GM23338 (cell line): ENCODE data around the gene ITPRID1. TPM values are rescaled to one million over a fixed set of nuclear protein-coding genes. Genes with fewer than 3 reads are reported as not detected.

Source experiments
- ATAC-seq: fragments of 200-7000 bp; cut with Tn5 transposase; 3 replicates; pipeline ENCODE4 v1.9.1; 2020
- DNase-seq: peaks from one replicate; pipeline ENCODE4 v3.0.0-alpha.2; 2015; ENCODE audit warnings: low spot score
- H2AFZ ChIP-seq: fragments of 200-600 bp; sonication (generic); 2 replicates; pipeline ENCODE4 v1.8.0; 2016; ENCODE audit warnings: antibody characterized with exemption, mild to moderate bottlenecking, moderate library complexity
- H3F3A ChIP-seq: fragments of 200-600 bp; sonication (generic); replicated peaks from 2 replicates; pipeline ENCODE4 v1.8.0; 2017; ENCODE audit warnings: antibody characterized with exemption, mixed run types, low read depth
- H3K27ac ChIP-seq: fragments of 200-600 bp; sonication (generic); 2 replicates; pipeline ENCODE4 v1.6.1; 2016; ENCODE audit warnings: low read depth
- H3K27me3 ChIP-seq: fragments of 200-600 bp; sonication (generic); 2 replicates; pipeline ENCODE4 v1.8.0; 2016; ENCODE audit warnings: mild to moderate bottlenecking, mixed run types, moderate library complexity; ENCODE audit not compliant: insufficient read depth
- H3K36me3 ChIP-seq: fragments of 200-600 bp; sonication (generic); 2 replicates; pipeline ENCODE4 v1.8.0; 2016; ENCODE audit warnings: mild to moderate bottlenecking; ENCODE audit not compliant: insufficient read depth
- H3K4me1 ChIP-seq: fragments of 200-600 bp; sonication (generic); 2 replicates; pipeline ENCODE4 v1.8.0; 2016; ENCODE audit warnings: mild to moderate bottlenecking, moderate library complexity; ENCODE audit not compliant: insufficient read depth
- H3K4me2 ChIP-seq: fragments of 200-600 bp; sonication (generic); 2 replicates; pipeline ENCODE4 v1.7.1; 2017; ENCODE audit warnings: mixed run types
- H3K4me3 ChIP-seq: fragments of 200-600 bp; sonication (generic); 2 replicates; pipeline ENCODE4 v1.6.1; 2016; ENCODE audit warnings: mixed run types
- H3K79me2 ChIP-seq: fragments of 200-600 bp; sonication (generic); replicated peaks from 2 replicates; pipeline ENCODE4 v1.8.0; 2017; ENCODE audit warnings: mild to moderate bottlenecking; ENCODE audit not compliant: insufficient read depth
- H3K9me2 ChIP-seq: fragments of 200-600 bp; sonication (generic); 2 replicates; pipeline ENCODE4 v1.8.0; 2017; ENCODE audit not compliant: insufficient read depth
- H4K20me1 ChIP-seq: fragments of 200-600 bp; sonication (generic); replicated peaks from 2 replicates; pipeline ENCODE4 v1.8.0; 2017; ENCODE audit warnings: mild to moderate bottlenecking; ENCODE audit not compliant: insufficient read depth
- H3K27ac Mint-ChIP-seq: 2 replicates; pipeline ENCODE4 v1.8.0; 2020; ENCODE audit warnings: inconsistent platforms, mild to moderate bottlenecking, moderate library complexity, mixed read lengths
- H3K27me3 Mint-ChIP-seq: 3 replicates; pipeline ENCODE4 v1.8.0; 2022; ENCODE audit warnings: low read depth, mild to moderate bottlenecking, moderate library complexity, mixed read lengths, inconsistent platforms; ENCODE audit not compliant: insufficient read depth, poor library complexity
- H3K36me3 Mint-ChIP-seq: 3 replicates; pipeline ENCODE4 v1.8.0; 2021; ENCODE audit warnings: low read depth, mild to moderate bottlenecking, inconsistent platforms, moderate library complexity, mixed read lengths
- H3K4me1 Mint-ChIP-seq: 3 replicates; pipeline ENCODE4 v1.8.0; 2020; ENCODE audit warnings: mild to moderate bottlenecking, inconsistent platforms, mixed read lengths
- H3K4me3 Mint-ChIP-seq: 3 replicates; pipeline ENCODE4 v1.8.0; 2021; ENCODE audit warnings: moderate library complexity, mild to moderate bottlenecking, inconsistent platforms, mixed read lengths
- H3K9me3 Mint-ChIP-seq: 3 replicates; pipeline ENCODE4 v1.8.0; 2020; ENCODE audit warnings: moderate library complexity, mild to moderate bottlenecking, inconsistent platforms, mixed read lengths
- CREB1 ChIP-seq: fragments of 250-450 bp; sonication (Bioruptor Pico); IDR thresholded peaks from 2 replicates; pipeline ENCODE4 v1.5.0; 2020; ENCODE audit warnings: low read depth, mild to moderate bottlenecking, moderate library complexity
- CTCF ChIP-seq, 2 experiments: fragments of 200-600 bp in 1 of 2; sonication (generic) in 1 of 2; conservative IDR thresholded peaks; 2 replicates each; pipeline versions ENCODE4 v1.5.1 to v1.6.1; 2016 to 2017; ENCODE audit warnings: antibody characterized with exemption in 2 of 2, low read depth in 2 of 2, mild to moderate bottlenecking in 2 of 2, moderate library complexity in 1 of 2
- ETS1 ChIP-seq: IDR thresholded peaks from 2 replicates; pipeline ENCODE4 v1.6.1; 2016; ENCODE audit warnings: antibody characterized with exemption
- EZH2 ChIP-seq: fragments of 200-600 bp; sonication (generic); IDR thresholded peaks from one replicate; pipeline ENCODE4 v1.8.0; 2017; ENCODE audit warnings: antibody characterized with exemption, mild to moderate bottlenecking, low read depth; ENCODE audit not compliant: unreplicated experiment
- EZH2phosphoT487 ChIP-seq: fragments of 200-600 bp; sonication (generic); IDR thresholded peaks from one replicate; pipeline ENCODE4 v1.8.1; 2018; ENCODE audit warnings: antibody characterized with exemption; ENCODE audit not compliant: unreplicated experiment
- JUNB ChIP-seq: IDR thresholded peaks from one replicate; pipeline ENCODE4 v1.6.1; 2016; ENCODE audit warnings: antibody characterized with exemption; ENCODE audit not compliant: unreplicated experiment
- NANOG ChIP-seq: IDR thresholded peaks from 2 replicates; pipeline ENCODE4 v1.6.1; 2016; ENCODE audit warnings: antibody characterized with exemption, borderline replicate concordance
- POLR2AphosphoS5 ChIP-seq: IDR thresholded peaks from 2 replicates; pipeline ENCODE4 v1.6.1; 2016; ENCODE audit warnings: antibody characterized with exemption, low read depth
- REST ChIP-seq: IDR thresholded peaks from one replicate; pipeline ENCODE4 v1.6.1; 2018; ENCODE audit warnings: antibody characterized with exemption; ENCODE audit not compliant: unreplicated experiment
- STAT1 ChIP-seq: IDR thresholded peaks from one replicate; pipeline ENCODE4 v1.6.1; 2016; ENCODE audit warnings: antibody characterized with exemption; ENCODE audit not compliant: unreplicated experiment
- ZNF114 ChIP-seq: fragments of 250-450 bp; sonication (Bioruptor Pico); IDR thresholded peaks from 2 replicates; pipeline ENCODE4 v1.5.0; 2020; ENCODE audit warnings: mild to moderate bottlenecking, moderate library complexity
- ZNF331 ChIP-seq: fragments of 250-450 bp; sonication (Bioruptor Pico); IDR thresholded peaks from 2 replicates; pipeline ENCODE4 v1.5.0; 2020; ENCODE audit warnings: low read depth, mild to moderate bottlenecking, moderate library complexity
- ZNF462 ChIP-seq: fragments of 250-450 bp; sonication (Bioruptor Pico); IDR thresholded peaks from 2 replicates; pipeline ENCODE4 v1.5.0; 2020; ENCODE audit warnings: mild to moderate bottlenecking, moderate library complexity
- polyA plus RNA-seq: library from polyadenylated mRNA; unstranded; fragments of >200 nt; fragmentation: Nextera tagmentation; extraction: Ambion mirVana; gene quantifications from 2 replicates; pipeline ENCODE4 v1.2.1, GENCODE V29; 2016
- total RNA-seq: library from RNA; depleted of rRNA; stranded (reverse); fragments of >200 nt; shearing (Covaris generic); gene quantifications from 2 replicates; pipeline ENCODE4 v1.2.3, GENCODE V29; 2014

Gene ITPRID1
- total and polyA plus RNA-seq, 2 experiments from 2014 or later = 0.05 to 0.45 TPM

GRCh38 chr7:31494421-31494820 lies 19.5 kb upstream of the ITPRID1 start:
- no peaks in the 10 kb centered on the region for H3F3A ChIP-seq
- H3K27me3 Mint-ChIP-seq = peaks cover 11% of the 10 kb centered on the region
- no peaks in the 10 kb centered on the region for H3K27me3 ChIP-seq
- peaks cover 23% of the 10 kb centered on the region for H3K9me2 ChIP-seq
- TF ChIP-seq ETS1 (no peak), EZH2 (no peak), CTCF (conservative IDR thresholded peaks at IDR 0.05; ENCODE audit: low read depth in 2 of 2) (no peak), EZH2phosphoT487 (no peak), ZNF114 (CRISPR knock-in tag) (no peak), JUNB (no peak), STAT1 (no peak), ZNF331 (no peak), ZNF462 (CRISPR knock-in tag) (no peak), CREB1 (CRISPR knock-in tag) (no peak), POLR2AphosphoS5 (no peak), NANOG (no peak), REST (no peak)
- peaks cover 17% of the 10 kb centered on the region for H3K4me1 Mint-ChIP-seq
- DNase-seq (no peak), ATAC-seq (no peak)
- no peak overlapping the region for H3K4me2 ChIP-seq
- H3K79me2 ChIP-seq = no peaks in the 10 kb centered on the region
- peak overlapping the region; percentile 24; the same call in 1 of the 2 replicates for H3K27ac ChIP-seq
- peak overlapping the region; percentile 69; the same call in 1 of the 2 replicates for H2AFZ ChIP-seq
- H3K36me3 Mint-ChIP-seq = peaks cover 6% of the 10 kb centered on the region; the same call in 2 of the 3 replicates
- H3K9me3 Mint-ChIP-seq = no peaks in the 10 kb centered on the region; the same call in 2 of the 3 replicates
- no peaks in the 10 kb centered on the region for H4K20me1 ChIP-seq
- no peaks in the 10 kb centered on the region for H3K36me3 ChIP-seq
- peaks cover 8% of the 10 kb centered on the region for H3K4me1 ChIP-seq
- H3K4me3 ChIP-seq = no peak overlapping the region
- H3K27ac Mint-ChIP-seq = peak overlapping the region; percentile 77; the same call in 1 of the 2 replicates
- no peak overlapping the region for H3K4me3 Mint-ChIP-seq
